Large intestine (tissue), 3 donors: Measurements from ENCODE around the gene SIL1. TPM values are rescaled to one million over a fixed set of nuclear protein-coding genes. Genes with fewer than 3 reads are reported as not detected.
A peak's percentile ranks its signal among the peaks of the same experiment; 100 is the strongest.
"Not testable (repeated sequence)": the region's sequence is repeated elsewhere in the genome, so short reads cannot be mapped to it uniquely, and the experiment has no call there.

Source experiments
- DNase-seq, 2 donors: peaks; one replicate each; pipeline versions ENCODE4 v3.0.0 to v3.0.0-alpha.2; 2013
- H3K27ac ChIP-seq: one replicate; pipeline ENCODE4 v1.5.1; 2013; ENCODE audit warnings: low read length
- H3K27me3 ChIP-seq: 2 replicates; pipeline ENCODE4 v1.6.1; 2013; ENCODE audit warnings: low read length; ENCODE audit not compliant: control insufficient read depth, insufficient read depth
- H3K36me3 ChIP-seq: 2 replicates; pipeline ENCODE4 v1.6.1; 2013; ENCODE audit warnings: low read length; ENCODE audit not compliant: control insufficient read depth, insufficient read depth
- H3K4me1 ChIP-seq: one replicate; pipeline ENCODE4 v1.6.1; 2013; ENCODE audit warnings: low read length; ENCODE audit not compliant: control insufficient read depth, insufficient read depth
- H3K4me3 ChIP-seq: one replicate; pipeline ENCODE4 v1.5.1; 2013; ENCODE audit warnings: low read length
- H3K9me3 ChIP-seq: one replicate; pipeline ENCODE4 v1.6.1; 2013; ENCODE audit warnings: mild to moderate bottlenecking, low read depth, low read length, moderate library complexity; ENCODE audit not compliant: control insufficient read depth
- WGBS: methylation state at CpG from one replicate; pipeline ENCODE4 v1.1.5; 2013; ENCODE audit warnings: low lambda C conversion rate; ENCODE audit not compliant: insufficient coverage; 5-methylcytosine and 5-hydroxymethylcytosine counted together
- polyA plus RNA-seq: library from polyadenylated mRNA; unstranded; fragments of 120-200 nt; gene quantifications from one replicate; pipeline ENCODE4 v1.2.1, GENCODE V29; 2013

SIL1 gene
- polyA plus RNA-seq, 1 donor = 40.2 TPM

GRCh38 chr5:139205586-139205985 lies 7.4 kb upstream of the SIL1 start:
- WGBS = no CpG with 5 or more reads among the region's 2 CpGs
- Histone ChIP-seq H3K9me3 (no peaks in the 10 kb centered on the region), H3K27me3 (no peaks in the 10 kb centered on the region), H3K4me3 (no peak overlapping the region), H3K36me3 (no peaks in the 10 kb centered on the region), H3K27ac (no peak overlapping the region), H3K4me1 (no peaks in the 10 kb centered on the region)
- no peak for DNase-seq

DNA sequence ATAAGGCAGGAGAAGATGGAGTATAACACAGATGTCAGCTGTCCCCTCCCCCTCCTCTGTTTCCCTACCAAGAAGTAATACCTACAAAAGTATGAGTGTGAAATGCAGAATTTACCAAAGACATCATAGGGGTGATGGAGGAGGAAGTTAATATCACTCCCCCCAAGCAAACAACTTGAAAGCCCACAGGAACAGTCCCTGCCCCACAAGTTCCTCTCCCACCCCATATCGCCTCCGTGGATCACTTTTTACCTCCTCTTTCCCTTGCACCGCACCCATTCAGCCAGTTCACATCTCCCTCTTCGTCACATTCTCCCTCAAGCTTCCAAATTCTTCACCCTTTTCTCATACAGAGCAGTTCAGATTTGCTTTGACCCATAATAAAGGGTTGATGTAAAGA lies 7.0 kb upstream of the SIL1 start:
- Histone ChIP-seq H3K27ac (no peak overlapping the region), H3K4me1 (no peaks in the 10 kb centered on the region), H3K9me3 (no peaks in the 10 kb centered on the region), H3K27me3 (no peaks in the 10 kb centered on the region), H3K4me3 (no peak overlapping the region), H3K36me3 (no peaks in the 10 kb centered on the region)
- WGBS = 85% methylated on average over 2 of the region's 4 CpGs
- DNase-seq = no peak

- Histone ChIP-seq H3K9me3 (no peaks in the 10 kb centered on the region), H3K27me3 (no peaks in the 10 kb centered on the region), H3K36me3 (no peaks in the 10 kb centered on the region), H3K27ac (no peak overlapping the region), H3K4me1 (no peaks in the 10 kb centered on the region), H3K4me3 (no peak overlapping the region)
- WGBS = no CpG with 5 or more reads among the region's 2 CpGs
- no peak for DNase-seq
Observed at GRCh38 chr5:139204196-139204595, 6.0 kb upstream of the SIL1 start.

DNA sequence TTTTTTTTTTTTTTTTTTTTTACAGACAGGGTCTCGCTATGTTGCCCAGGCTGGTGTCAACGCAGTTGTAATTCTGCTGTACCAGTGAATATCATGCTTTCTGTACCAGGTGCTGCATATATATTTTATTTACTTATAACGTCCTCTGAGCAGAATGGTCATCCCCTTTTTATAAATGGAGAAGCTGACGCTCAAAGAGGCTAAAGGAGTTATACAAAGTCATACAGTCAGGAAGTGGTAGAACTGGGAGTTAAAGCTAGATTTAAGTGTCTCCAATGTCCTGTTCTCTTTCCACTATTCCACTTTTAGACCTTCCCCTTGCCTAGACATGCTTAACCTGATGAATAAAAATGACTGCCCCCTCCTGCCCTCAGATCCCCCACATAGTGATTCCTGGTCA lies 1.2 kb upstream of the SIL1 start:
- DNase-seq = no peak
- H3K27me3 ChIP-seq = no peaks in the 10 kb centered on the region
- H3K9me3 ChIP-seq = no peaks in the 10 kb centered on the region
- H3K4me1 ChIP-seq = peaks cover 4% of the 10 kb centered on the region
- no peak overlapping the region for H3K27ac ChIP-seq
- no peak overlapping the region for H3K4me3 ChIP-seq
- H3K36me3 ChIP-seq = peaks cover 3% of the 10 kb centered on the region
- WGBS = 90% methylated on average over 2 of the region's 4 CpGs

DNA sequence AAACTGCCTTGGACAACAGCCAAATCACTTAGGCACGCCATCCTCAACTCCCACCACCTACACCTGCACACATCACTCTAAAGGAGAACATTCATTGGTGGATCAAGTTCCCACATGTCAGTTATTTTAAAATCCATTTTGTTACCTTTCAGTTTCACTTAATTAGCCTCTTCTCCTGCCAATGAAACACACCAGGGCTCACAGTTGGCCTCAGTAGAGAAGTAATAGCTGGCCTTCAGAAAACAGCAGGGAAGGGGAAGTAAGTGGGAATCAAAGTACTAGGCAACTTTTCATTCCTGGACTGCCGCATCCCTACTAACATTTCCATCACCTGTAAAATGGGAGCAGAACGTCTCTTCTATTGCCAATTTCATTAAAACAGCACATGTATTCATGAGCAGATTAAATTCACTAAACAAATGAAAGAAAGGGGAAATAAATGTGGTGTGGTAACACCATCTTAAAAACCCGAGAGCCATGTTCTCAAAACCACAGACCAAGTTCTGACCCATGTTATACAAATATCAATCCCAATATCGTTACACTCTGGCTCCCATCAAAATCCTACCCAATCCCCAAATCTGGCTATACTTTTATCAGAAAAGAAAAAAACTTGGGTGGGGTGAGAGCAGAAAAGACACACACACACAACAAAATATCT lies 1.7 kb downstream of the SIL1 start:
- H3K27ac ChIP-seq = no peak overlapping the region

GRCh38 chr5:139194486-139194885 lies 3.7 kb downstream of the SIL1 start:
- 100% methylated on average over 1 of the region's 3 CpGs for WGBS
- Histone ChIP-seq H3K4me3 (no peak overlapping the region), H3K4me1 (peaks cover 4% of the 10 kb centered on the region), H3K9me3 (no peaks in the 10 kb centered on the region), H3K27me3 (no peaks in the 10 kb centered on the region), H3K27ac (no peak overlapping the region), H3K36me3 (peaks cover 6% of the 10 kb centered on the region)
- no peak for DNase-seq

More for the DNA sequence above, 1.7 kb downstream of the SIL1 start:
- Histone ChIP-seq H3K27me3 (no peaks in the 10 kb centered on the region), H3K36me3 (peaks cover 6% of the 10 kb centered on the region), H3K9me3 (no peaks in the 10 kb centered on the region), H3K4me3 (no peak overlapping the region), H3K4me1 (peaks cover 4% of the 10 kb centered on the region)
- DNase-seq = no peak
- WGBS = no CpG with 5 or more reads among the region's 5 CpGs

DNA sequence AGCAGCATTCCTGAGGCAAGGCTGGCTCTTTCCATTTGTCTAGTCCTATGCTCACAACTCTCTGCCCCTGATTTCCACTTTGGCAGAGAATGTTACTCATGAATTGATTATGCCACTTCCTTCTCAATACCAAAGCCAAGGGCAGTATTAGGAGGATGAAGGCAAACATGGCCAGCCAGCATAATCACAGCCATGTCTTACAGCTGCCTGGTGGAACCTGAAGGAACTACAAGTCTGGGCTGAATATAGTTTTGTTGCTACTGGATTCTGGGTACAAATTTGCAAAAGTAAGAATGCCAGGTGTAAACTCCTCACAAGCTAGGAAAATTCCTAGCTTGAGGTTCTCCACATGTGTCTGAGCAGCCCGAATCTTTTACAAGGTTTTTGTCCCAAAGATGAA lies 4.2 kb downstream of the SIL1 start:
- WGBS = no CpG with 5 or more reads among the region's 1 CpG
- Histone ChIP-seq H3K27me3 (no peaks in the 10 kb centered on the region), H3K4me3 (no peak overlapping the region), H3K9me3 (no peaks in the 10 kb centered on the region), H3K4me1 (peaks cover 6% of the 10 kb centered on the region), H3K36me3 (peaks cover 6% of the 10 kb centered on the region), H3K27ac (no peak overlapping the region)
- no peak for DNase-seq

DNA sequence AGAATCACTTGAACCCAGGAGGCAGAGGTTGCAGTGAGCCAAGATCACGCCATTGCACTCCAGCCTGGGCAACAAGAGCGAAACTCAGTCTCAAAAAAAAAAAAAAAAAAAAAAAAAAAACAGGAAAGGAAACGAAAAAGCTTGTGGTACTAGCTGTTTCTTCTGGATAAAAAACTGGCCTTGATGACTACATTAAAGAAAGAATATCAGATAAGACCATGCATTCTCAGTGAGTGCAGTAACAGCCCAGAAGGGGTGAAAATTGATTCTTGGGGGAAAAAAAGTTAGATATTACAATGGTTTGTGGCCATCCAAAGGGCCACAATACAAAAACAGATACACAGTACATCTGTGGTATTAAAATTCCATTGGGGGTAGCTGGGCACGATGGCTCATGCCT lies 5.3 kb downstream of the SIL1 start:
- H3K4me1 ChIP-seq, H3K27ac ChIP-seq, H3K4me3 ChIP-seq, DNase-seq, H3K9me3 ChIP-seq, H3K27me3 ChIP-seq, H3K36me3 ChIP-seq: not testable (repeated sequence)
- no CpG with 5 or more reads among the region's 4 CpGs for WGBS

GRCh38 chr5:139191954-139192353 lies 6.2 kb downstream of the SIL1 start:
- H3K9me3 ChIP-seq, H3K27ac ChIP-seq, DNase-seq, H3K4me3 ChIP-seq, H3K36me3 ChIP-seq, H3K4me1 ChIP-seq, H3K27me3 ChIP-seq: not testable (repeated sequence)
- WGBS = no CpG with 5 or more reads among the region's 3 CpGs

GRCh38 chr5:139190125-139190524 lies 8.0 kb downstream of the SIL1 start:
- DNase-seq = peak in 1 of 2 donors; percentile 16
- Histone ChIP-seq H3K9me3 (no peaks in the 10 kb centered on the region), H3K27me3 (no peaks in the 10 kb centered on the region), H3K4me1 (peaks cover 2% of the 10 kb centered on the region), H3K27ac (no peak overlapping the region), H3K36me3 (peaks cover 3% of the 10 kb centered on the region), H3K4me3 (no peak overlapping the region)
- WGBS = no CpG with 5 or more reads among the region's 3 CpGs

- WGBS = no CpG with 5 or more reads among the region's 5 CpGs
- Histone ChIP-seq H3K36me3 (peaks cover 3% of the 10 kb centered on the region), H3K4me3 (no peak overlapping the region), H3K4me1 (peaks cover 2% of the 10 kb centered on the region), H3K27me3 (no peaks in the 10 kb centered on the region), H3K27ac (peak overlapping the region; percentile 71), H3K9me3 (no peaks in the 10 kb centered on the region)
- peak; percentile 79 to 88 for DNase-seq
Observed at GRCh38 chr5:139188558-139189270, 9.5 kb downstream of the SIL1 start.
